K562 (cell line): ENCODE data around the gene RHOT1. TPM values are rescaled to one million over a fixed set of nuclear protein-coding genes. Genes with fewer than 3 reads are reported as not detected.

Experiments
- ATAC-seq: fragments of 200-7000 bp; cut with Tn5 transposase; 3 replicates; pipeline ENCODE4 v1.9.1; 2020; ENCODE audit warnings: moderate library complexity
- BruUV-seq: library from RNA; stranded (reverse); fragments of 400-500 nt; replicated peaks from 2 replicates; lab custom pipeline; 2021; lab: Mats Ljungman, UMichigan
- CTCF ChIA-PET: fragments of 300-600 bp; formaldehyde crosslinking; extraction: SDS; loops from one replicate; lab custom pipeline; 2021; ENCODE audit warnings: low intra/inter-chr PET ratio; lab: Yijun Ruan, JAX
- POLR2A ChIA-PET: fragments of 300-600, 350-650 bp; sonication (Branson Sonifier 250); formaldehyde crosslinking; extraction: SDS; loops from one replicate; lab custom pipeline; 2021; ENCODE audit warnings: antibody characterized with exemption, inconsistent platforms; lab: Yijun Ruan, JAX
- DNase-seq, 4 experiments: peaks; one replicate each; pipeline versions ENCODE4 v3.0.0 to v3.0.0-alpha.2; 2011 to 2018; ENCODE audit warnings: low spot score in 3 of 4, mixed read lengths in 3 of 4; ENCODE audit errors: extremely low read depth in 1 of 4
- FAIRE-seq: peaks from 2 replicates; lab custom pipeline; 2011; peaks lifted over from hg19 to GRCh38; lab: Jason Lieb, UNC
- H2AFZ ChIP-seq: 2 replicates; pipeline ENCODE4 v1.6.0; 2011; ENCODE audit warnings: low read depth, low read length, control low read depth, inconsistent platforms
- H3K27ac ChIP-seq: fragments of 200-600 bp; 3 replicates; pipeline ENCODE4 v1.8.0; 2011; ENCODE audit warnings: low read depth, mild to moderate bottlenecking, control low read depth, inconsistent platforms, low read length, moderate library complexity, mixed read lengths; ENCODE audit errors: extremely low read depth
- H3K27me3 ChIP-seq, 2 experiments: fragments of 300-600 bp in 1 of 2; 2 replicates in 1 of 2; 3 replicates in 1 of 2; pipeline versions ENCODE4 v1.6.0 to v1.8.0; 2011; ENCODE audit warnings: inconsistent platforms in 2 of 2, low read length in 2 of 2, mild to moderate bottlenecking in 1 of 2, mixed read lengths in 1 of 2, moderate library complexity in 1 of 2; ENCODE audit not compliant: control insufficient read depth in 2 of 2, insufficient read depth in 2 of 2
- H3K36me3 ChIP-seq: fragments of 300-600 bp; 3 replicates; pipeline ENCODE4 v1.8.0; 2011; ENCODE audit warnings: mild to moderate bottlenecking, low read length, inconsistent platforms; ENCODE audit not compliant: control insufficient read depth, insufficient read depth
- H3K4me1 ChIP-seq, 2 experiments: fragments of 200-600 bp in 1 of 2; replicated peaks in 1 of 2; 2 replicates in 1 of 2; 3 replicates in 1 of 2; pipeline versions ENCODE4 v1.5.1 to v1.8.0; 2011; ENCODE audit warnings: inconsistent platforms in 2 of 2, low read length in 2 of 2, mild to moderate bottlenecking in 1 of 2, mixed read lengths in 1 of 2, moderate library complexity in 1 of 2; ENCODE audit not compliant: control insufficient read depth in 2 of 2, insufficient read depth in 2 of 2
- H3K4me2 ChIP-seq: 2 replicates; pipeline ENCODE4 v1.6.1; 2011; ENCODE audit warnings: low read length, control low read depth, inconsistent platforms, mixed read lengths; ENCODE audit not compliant: insufficient read depth
- H3K4me3 ChIP-seq: fragments of 200-600 bp; sonication (generic), shearing (Covaris generic); 2 replicates; pipeline ENCODE4 v1.5.1; 2016; ENCODE audit warnings: control low read depth, inconsistent platforms
- H3K79me2 ChIP-seq: fragments of 200-600 bp; 3 replicates; pipeline ENCODE4 v1.8.0; 2011; ENCODE audit warnings: low read length, inconsistent platforms; ENCODE audit not compliant: control insufficient read depth, insufficient read depth
- H3K9ac ChIP-seq, 2 experiments: 2 replicates each; pipeline versions ENCODE4 v1.6.0 to v1.6.1; 2011; ENCODE audit warnings: low read depth in 2 of 2, low read length in 2 of 2, control low read depth in 1 of 2, inconsistent platforms in 1 of 2, mild to moderate bottlenecking in 1 of 2, mixed read lengths in 1 of 2; ENCODE audit not compliant: insufficient read depth in 1 of 2
- H3K9me1 ChIP-seq: one replicate; pipeline ENCODE4 v1.6.0; 2011; ENCODE audit warnings: inconsistent platforms, mild to moderate bottlenecking, low read length, moderate library complexity; ENCODE audit not compliant: control insufficient read depth, insufficient read depth
- H3K9me3 ChIP-seq: replicated peaks from 2 replicates; pipeline ENCODE4 v1.5.1; 2011; ENCODE audit warnings: low read depth, low read length, inconsistent platforms; ENCODE audit not compliant: control insufficient read depth, insufficient read depth
- H4K20me1 ChIP-seq: replicated peaks from 2 replicates; pipeline ENCODE4 v1.6.1; 2011; ENCODE audit warnings: low read length, inconsistent platforms, mixed read lengths; ENCODE audit not compliant: control insufficient read depth, insufficient read depth
- CBFA2T3 ChIP-seq: fragments of 450-650 bp; IDR thresholded peaks from 2 replicates; pipeline ENCODE4 v1.6.1; 2017
- CBX5 ChIP-seq: IDR thresholded peaks from 2 replicates; pipeline ENCODE4 v1.6.1; 2014; ENCODE audit warnings: low read depth, borderline replicate concordance
- CC2D1A ChIP-seq: fragments of 450-650 bp; IDR thresholded peaks from 2 replicates; pipeline ENCODE4 v1.6.1; 2017; ENCODE audit warnings: mild to moderate bottlenecking
- CTBP1 ChIP-seq: fragments of 450-650 bp; IDR thresholded peaks from 2 replicates; pipeline ENCODE4 v1.6.1; 2016; ENCODE audit warnings: borderline replicate concordance
- MTA1 ChIP-seq: fragments of 450-650 bp; IDR thresholded peaks from 2 replicates; pipeline ENCODE4 v1.6.1; 2017; ENCODE audit warnings: borderline replicate concordance
- NEUROD1 ChIP-seq: fragments of 150-350 bp; IDR thresholded peaks from 2 replicates; pipeline ENCODE4 v1.6.1; 2014; ENCODE audit warnings: borderline replicate concordance, low read length, low read depth; ENCODE audit not compliant: partially characterized antibody
- NR2C2 ChIP-seq, 2 experiments: fragments of 200-800 bp in 1 of 2; sonication (Bioruptor generic) in 1 of 2; sonication (generic) in 1 of 2; formaldehyde crosslinking in 1 of 2; IDR thresholded peaks; 2 replicates each; pipeline versions ENCODE4 v1.6.1 to v1.8.0; 2016 to 2022; ENCODE audit warnings: mild to moderate bottlenecking in 1 of 2, missing compliant biosample characterization in 1 of 2, missing genetic modification characterization in 1 of 2, missing genetic modification reagents in 1 of 2
- PHB ChIP-seq: fragments of 250-450 bp; sonication (Bioruptor Pico); IDR thresholded peaks from 2 replicates; pipeline ENCODE4 v1.5.0; 2021
- RFX1 ChIP-seq: fragments of 450-650 bp; IDR thresholded peaks from 2 replicates; pipeline ENCODE4 v1.6.1; 2016; ENCODE audit warnings: mild to moderate bottlenecking, moderate library complexity
- TRIM24 ChIP-seq, 2 experiments: fragments of 450-650 bp; IDR thresholded peaks; 2 replicates each; pipeline ENCODE4 v1.6.1; 2016
- TRIM28 ChIP-seq: fragments of 450-650 bp; IDR thresholded peaks from 2 replicates; pipeline ENCODE4 v1.6.1; 2017
- ZNF785 ChIP-seq: fragments of 250-450 bp; sonication (Bioruptor Pico); IDR thresholded peaks from 2 replicates; pipeline ENCODE4 v1.4.0; 2020; ENCODE audit warnings: mild to moderate bottlenecking
- WGBS: fragments of 100-300 bp; shearing (Covaris generic); methylation state at CpG from one replicate; pipeline ENCODE4 v1.1.6; 2016; ENCODE audit warnings: low coverage, mixed read lengths; ENCODE audit not compliant: insufficient coverage; ENCODE audit errors: missing lambda C conversion rate; 5-methylcytosine and 5-hydroxymethylcytosine counted together
- in situ Hi-C: fragments of 300-500 bp; cut with MboI; formaldehyde crosslinking; loops from 4 replicates; pipeline ENCODE4 v1.15.0; 2018; ENCODE audit warnings: inconsistent platforms, mixed read lengths
- intact Hi-C: fragments of 100-400 bp; cut with micrococcal nuclease; formaldehyde crosslinking; loops from 2 replicates; pipeline ENCODE4 v1.14.2; 2022
- polyA plus RNA-seq, 8 experiments: library from polyadenylated mRNA; depleted of rRNA in 4 of 8; stranded (reverse) in 5 of 8; unstranded in 3 of 8; fragments of >200 nt; fragmentation: Nextera tagmentation in 2 of 8; fragmentation: Illumina TruSeq in 1 of 8; extraction: Ambion mirVana in 2 of 8; extraction: Trizol in 1 of 8; gene quantifications; 2 replicates each; pipeline versions ENCODE4 v1.2.1 to v1.2.3, GENCODE V29; 2011 to 2014; ENCODE audit warnings: inconsistent platforms in 1 of 8, missing spikeins in 1 of 8
- total RNA-seq, 7 experiments: library from RNA; depleted of rRNA in 6 of 7; stranded (reverse); fragments of >200 nt in 6 of 7; fragmentation: Illumina TruSeq in 2 of 7; extraction: Trizol in 2 of 7; gene quantifications; 2 replicates each; pipeline versions ENCODE4 v1.2.1 to v1.2.3, GENCODE V29; 2011 to 2021; ENCODE audit warnings: low replicate concordance in 1 of 7
- TF ChIP-seq, protein P1 (sequence below), 3 experiments: IDR thresholded peaks in 2 of 3; conservative IDR thresholded peaks in 1 of 3; 2 replicates each; pipeline ENCODE4 v1.5.1; 2011 to 2012; ENCODE audit warnings: low read length in 3 of 3, mild to moderate bottlenecking in 3 of 3, control low read depth in 2 of 3, improper control_type of control experiment in 1 of 3, inconsistent platforms in 1 of 3, low read depth in 1 of 3, mixed read lengths in 1 of 3, moderate library complexity in 1 of 3; ENCODE audit not compliant: insufficient read depth in 2 of 3
- TF ChIP-seq, protein P2 (sequence below): fragments of 250-450 bp; sonication (Bioruptor Pico); IDR thresholded peaks from 2 replicates; pipeline ENCODE4 v1.5.1; 2021; ENCODE audit warnings: mild to moderate bottlenecking

RHOT1 gene
- total and polyA plus RNA-seq, 9 of the 15 experiments (the other 6 are each of a cell fraction or from before 2014, with no cell fraction given), result 23.0 to 101 (median 32.2) TPM

DNA sequence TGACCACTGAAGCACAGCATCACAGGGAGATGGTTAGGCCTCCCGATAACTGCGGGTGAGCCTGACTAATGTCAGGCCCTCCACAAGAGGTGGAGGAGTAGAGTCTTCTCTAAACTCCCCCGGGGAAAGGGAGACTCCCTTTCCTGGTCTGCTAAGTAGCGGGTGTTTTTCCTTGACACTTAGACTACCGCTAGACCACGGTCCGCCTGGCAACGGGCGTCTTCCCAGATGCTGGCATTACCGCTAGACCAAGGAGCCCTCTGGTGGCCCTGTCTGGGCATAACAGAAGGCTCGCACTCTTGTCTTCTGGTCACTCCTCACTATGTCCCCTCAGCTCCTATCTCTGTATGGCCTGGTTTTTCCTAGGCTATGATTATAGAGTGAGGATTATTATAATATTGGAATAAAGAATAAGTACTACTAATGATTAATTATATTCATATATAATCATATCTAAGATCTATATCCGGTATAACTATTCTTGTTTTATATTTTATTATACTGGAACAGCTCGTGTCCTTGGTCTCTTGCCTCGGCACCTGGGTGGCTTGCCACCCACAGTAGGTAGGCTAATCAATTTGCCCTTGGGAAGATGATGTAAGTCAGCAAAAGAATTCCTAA is 6.7 kb upstream of the RHOT1 start (continued):
- peak; percentile 89 for TF ChIP-seq TRIM28
- TF ChIP-seq, protein P1, sequence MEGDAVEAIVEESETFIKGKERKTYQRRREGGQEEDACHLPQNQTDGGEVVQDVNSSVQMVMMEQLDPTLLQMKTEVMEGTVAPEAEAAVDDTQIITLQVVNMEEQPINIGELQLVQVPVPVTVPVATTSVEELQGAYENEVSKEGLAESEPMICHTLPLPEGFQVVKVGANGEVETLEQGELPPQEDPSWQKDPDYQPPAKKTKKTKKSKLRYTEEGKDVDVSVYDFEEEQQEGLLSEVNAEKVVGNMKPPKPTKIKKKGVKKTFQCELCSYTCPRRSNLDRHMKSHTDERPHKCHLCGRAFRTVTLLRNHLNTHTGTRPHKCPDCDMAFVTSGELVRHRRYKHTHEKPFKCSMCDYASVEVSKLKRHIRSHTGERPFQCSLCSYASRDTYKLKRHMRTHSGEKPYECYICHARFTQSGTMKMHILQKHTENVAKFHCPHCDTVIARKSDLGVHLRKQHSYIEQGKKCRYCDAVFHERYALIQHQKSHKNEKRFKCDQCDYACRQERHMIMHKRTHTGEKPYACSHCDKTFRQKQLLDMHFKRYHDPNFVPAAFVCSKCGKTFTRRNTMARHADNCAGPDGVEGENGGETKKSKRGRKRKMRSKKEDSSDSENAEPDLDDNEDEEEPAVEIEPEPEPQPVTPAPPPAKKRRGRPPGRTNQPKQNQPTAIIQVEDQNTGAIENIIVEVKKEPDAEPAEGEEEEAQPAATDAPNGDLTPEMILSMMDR (IDR thresholded peaks at IDR 0.05 in 2 of 3, conservative IDR thresholded peaks at IDR 0.05 in 1 of 3; ENCODE audit: insufficient read depth in 2 of 3, low read depth in 1 of 3, low read length in 3 of 3), result peak in 1 of 3 experiments; percentile 19; a peak in 1 of 6 replicates
- TF ChIP-seq CC2D1A, result peak; percentile 73
- 0 out of 2 replicates have a peak, but pooled peaks have one; percentile 7 for TF ChIP-seq RFX1
- 0 out of 2 replicates have a peak, but pooled peaks have one; percentile 28 for TF ChIP-seq CTBP1
- peak; percentile 81; the same call in 1 of the 2 replicates for TF ChIP-seq CBX5
- peak in 1 of 2 experiments; percentile 62; a peak in 2 of 4 replicates for TF ChIP-seq TRIM24 (IDR thresholded peaks at IDR 0.05)

DNA sequence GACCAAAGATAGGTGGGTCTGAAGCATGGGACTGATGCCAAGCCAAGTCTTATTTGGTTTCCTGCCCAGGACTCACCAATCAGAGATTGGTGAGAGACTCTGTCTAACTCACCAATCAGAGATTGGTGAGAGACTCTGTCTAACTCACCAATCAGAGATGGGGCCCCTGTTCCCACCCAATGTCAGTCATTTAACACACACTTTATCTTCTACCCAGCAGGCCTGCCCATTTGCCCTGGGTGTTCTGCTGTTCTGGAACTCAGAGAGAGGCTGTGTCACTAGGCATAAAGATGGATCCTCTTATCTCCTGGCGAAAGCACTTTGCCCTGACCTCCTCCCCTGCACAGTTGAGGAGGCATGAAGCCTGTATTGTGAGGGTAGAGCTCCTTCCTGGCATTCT is 5.4 kb upstream of the RHOT1 start:
- ATAC-seq, result no peak
- Histone ChIP-seq H3K4me1 (peaks cover 5% of the 10 kb centered on the region in 2 experiments; a peak in 3 of 5 replicates), H3K27me3 (no peaks in the 10 kb centered on the region), H3K79me2 (peaks cover 8% of the 10 kb centered on the region; the same call in 2 of the 3 replicates), H3K4me3 (no peak overlapping the region), H3K4me2 (no peak overlapping the region), H2AFZ (no peak overlapping the region), H4K20me1 (no peaks in the 10 kb centered on the region), H3K27ac (no peak overlapping the region), H3K9me1 (no peaks in the 10 kb centered on the region), H3K9me3 (no peaks in the 10 kb centered on the region), H3K9ac (no peak overlapping the region), H3K36me3 (no peaks in the 10 kb centered on the region; the same call in 2 of the 3 replicates)
- WGBS, result 5% methylated on average over 1 of the region's 1 CpG
- FAIRE-seq, result peak; percentile 55
- peak in 2 of 4 experiments; percentile 43 to 49 for DNase-seq
- CTCF ChIA-PET, result no interaction called here
- POLR2A ChIA-PET, result interaction anchor here (1.0 kb wide), 1 partner anchor 20 kb away, joined by 4 read pairs; no protein-coding TSS in a partner anchor
- intact Hi-C loops (no loop called here), in situ Hi-C loops (no loop called here)
- BruUV-seq, result no TSS peak
- TF ChIP-seq PHB (CRISPR knock-in tag), result no peak
- TF ChIP-seq, protein P2, sequence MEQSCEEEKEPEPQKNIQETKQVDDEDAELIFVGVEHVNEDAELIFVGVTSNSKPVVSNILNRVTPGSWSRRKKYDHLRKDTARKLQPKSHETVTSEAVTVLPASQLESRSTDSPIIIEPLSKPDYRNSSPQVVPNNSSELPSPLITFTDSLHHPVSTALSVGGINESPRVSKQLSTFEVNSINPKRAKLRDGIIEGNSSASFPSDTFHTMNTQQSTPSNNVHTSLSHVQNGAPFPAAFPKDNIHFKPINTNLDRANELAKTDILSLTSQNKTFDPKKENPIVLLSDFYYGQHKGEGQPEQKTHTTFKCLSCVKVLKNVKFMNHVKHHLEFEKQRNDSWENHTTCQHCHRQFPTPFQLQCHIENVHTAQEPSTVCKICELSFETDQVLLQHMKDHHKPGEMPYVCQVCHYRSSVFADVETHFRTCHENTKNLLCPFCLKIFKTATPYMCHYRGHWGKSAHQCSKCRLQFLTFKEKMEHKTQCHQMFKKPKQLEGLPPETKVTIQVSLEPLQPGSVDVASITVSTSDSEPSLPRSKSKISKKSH (CRISPR knock-in tag), result no peak
- no peak for TF ChIP-seq NR2C2 (CRISPR knock-in tag; IDR thresholded peaks at IDR 0.05)
- TF ChIP-seq NR2C2 (tag; IDR thresholded peaks at IDR 0.05), result no peak
- TF ChIP-seq MTA1, result no peak
- TF ChIP-seq NEUROD1, result no peak
- TF ChIP-seq ZNF785 (CRISPR knock-in tag), result no peak
- TF ChIP-seq CBFA2T3, result peak; percentile 39
